ENCODE data around the gene HBG2.

- TF ChIP-seq POLR2A (IDR thresholded peaks at IDR 0.05) (no peak), CTCF (IDR thresholded peaks at IDR 0.05 in 8 of 11, conservative IDR thresholded peaks at IDR 0.05 in 3 of 11) (no peak), POLR2AphosphoS5 (IDR thresholded peaks at IDR 0.05) (no peak)
These were observed 26.9 kb downstream of the HBG2 start for GRCh38 chr11:5227681-5228080.

Measured in spleen (tissue), 7 donors.